K562 (cell line): ENCODE results near the gene HEBP1.

Experiments
- CEBPG ChIP-seq, 3 experiments: fragments of 200-800 bp in 1 of 3; sonication (Bioruptor generic) in 1 of 3; sonication (generic) in 1 of 3; formaldehyde crosslinking in 1 of 3; IDR thresholded peaks in 2 of 3; conservative IDR thresholded peaks in 1 of 3; 2 replicates each; pipeline versions ENCODE4 v1.6.1 to v1.8.0; 2016 to 2022; ENCODE audit warnings: missing compliant biosample characterization in 2 of 3, missing genetic modification characterization in 2 of 3, mild to moderate bottlenecking in 1 of 3, missing genetic modification reagents in 1 of 3
- DDX20 ChIP-seq: fragments of 450-650 bp; IDR thresholded peaks from 2 replicates; pipeline ENCODE4 v1.6.1; 2016; ENCODE audit warnings: missing genetic modification characterization, low read depth, mild to moderate bottlenecking, missing compliant biosample characterization, moderate library complexity
- KHSRP ChIP-seq: fragments of 450-650 bp; IDR thresholded peaks from 2 replicates; pipeline ENCODE4 v1.6.1; 2017

DNA sequence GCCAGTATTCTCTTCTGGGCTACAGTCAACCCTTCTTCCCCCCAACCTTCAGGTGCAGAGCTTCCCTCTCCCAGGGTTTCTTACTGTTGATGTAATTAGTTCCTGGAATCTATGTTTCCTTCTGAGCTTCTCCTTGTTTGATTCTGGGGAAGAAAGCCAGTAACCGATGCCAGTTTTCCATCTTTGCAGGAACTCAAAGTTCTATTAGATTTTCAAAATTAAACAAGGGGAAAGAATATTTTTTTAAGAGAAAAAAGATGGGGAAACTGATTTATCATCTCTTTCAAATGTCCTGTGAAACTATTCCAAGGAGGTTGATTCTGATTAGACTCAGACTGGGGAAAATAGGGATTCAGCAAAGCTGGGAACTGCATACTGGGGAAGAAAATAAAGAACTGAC, 26.2 kb upstream of the HEBP1 start:
- no peak for TF ChIP-seq CEBPG (CRISPR knock-in tag; IDR thresholded peaks at IDR 0.05)
- TF ChIP-seq CEBPG (tag; conservative IDR thresholded peaks at IDR 0.05 in 1 of 2, IDR thresholded peaks at IDR 0.05 in 1 of 2), result no peak
- TF ChIP-seq DDX20 (tag), result no peak
- TF ChIP-seq KHSRP, result no peak
